ENCODE results near the gene NFATC3. TPM values are rescaled to one million over a fixed set of nuclear protein-coding genes. Genes with fewer than 3 reads are reported as not detected.

NFATC3 gene
- total and polyA plus RNA-seq, 2 of the 8 experiments (the other 6 are each of a cell fraction or from before 2014, with no cell fraction given) = 17.6 to 34.5 TPM

DNA sequence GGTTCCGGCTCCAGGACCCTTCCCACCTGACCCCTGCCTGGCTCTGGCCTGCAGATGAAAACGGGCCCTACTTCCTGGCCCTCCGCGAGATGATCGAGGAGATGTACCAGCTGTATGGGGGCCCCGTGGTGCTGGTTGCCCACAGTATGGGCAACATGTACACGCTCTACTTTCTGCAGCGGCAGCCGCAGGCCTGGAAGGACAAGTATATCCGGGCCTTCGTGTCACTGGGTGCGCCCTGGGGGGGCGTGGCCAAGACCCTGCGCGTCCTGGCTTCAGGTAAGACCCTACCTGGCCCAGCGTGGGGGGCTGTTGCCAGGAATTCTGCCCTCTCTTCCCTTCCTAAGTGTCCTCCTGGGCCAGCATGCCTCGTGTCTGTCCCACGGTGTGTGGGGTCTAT lies 170.5 kb downstream of the NFATC3 start (continued):
- no peak for TF ChIP-seq FOSL1 (IDR thresholded peaks at IDR 0.05; ENCODE audit: insufficient read depth, low read depth, low read length)
- TF ChIP-seq SUZ12 (IDR thresholded peaks at IDR 0.05; ENCODE audit: low read length) = no peak
- no peak for TF ChIP-seq RXRA (IDR thresholded peaks at IDR 0.05; ENCODE audit: insufficient read depth, low read depth, low read length)
- TF ChIP-seq TBP (IDR thresholded peaks at IDR 0.05; ENCODE audit: low read depth, low read length) = no peak
- no peak for TF ChIP-seq JUND (IDR thresholded peaks at IDR 0.05; ENCODE audit: low read length)

All from H1 (cell line).